ENCODE measurements around the gene CGRRF1.

The CGRRF1 gene

GRCh38 chr14:54509546-54510501 is at the start of gene CGRRF1:
CGRRF1 (plus strand) TSS chr14:54509906; CDS start chr14:54509960, 54 bp downstream.
- peak; percentile 78 for DNase-seq

GRCh38 chr14:54462048-54462447 is 47.7 kb upstream of the CGRRF1 start:
- no peak for DNase-seq

- no peak for DNase-seq
Measured at GRCh38 chr14:54465654-54466053, 44.1 kb upstream of the CGRRF1 start.

- DNase-seq = no peak
Measured at GRCh38 chr14:54467280-54467679, 42.4 kb upstream of the CGRRF1 start.

- no peak for DNase-seq
Measured at GRCh38 chr14:54470701-54471100, 39.0 kb upstream of the CGRRF1 start.

GRCh38 chr14:54471641-54472040 is 38.1 kb upstream of the CGRRF1 start:
- no peak for DNase-seq

- no peak for DNase-seq
Measured at GRCh38 chr14:54472315-54472714, 37.4 kb upstream of the CGRRF1 start.

- DNase-seq = no peak
Measured at GRCh38 chr14:54474232-54474793, 35.4 kb upstream of the CGRRF1 start.

- no peak for DNase-seq
Measured at GRCh38 chr14:54475187-54475899, 34.4 kb upstream of the CGRRF1 start.

GRCh38 chr14:54475911-54476310 is 33.8 kb upstream of the CGRRF1 start:
- DNase-seq = no peak

- no peak for DNase-seq
Measured at GRCh38 chr14:54478636-54479215, 31.0 kb upstream of the CGRRF1 start.

- DNase-seq = no peak
Measured at GRCh38 chr14:54480830-54481562, 28.7 kb upstream of the CGRRF1 start.

GRCh38 chr14:54481695-54482094 is 28.0 kb upstream of the CGRRF1 start:
- DNase-seq = no peak

- DNase-seq = no peak
Measured at GRCh38 chr14:54483073-54483745, 26.5 kb upstream of the CGRRF1 start.

GRCh38 chr14:54483846-54484245 is 25.9 kb upstream of the CGRRF1 start:
- DNase-seq = no peak

- DNase-seq = no peak
Measured at GRCh38 chr14:54486685-54487084, 23.0 kb upstream of the CGRRF1 start.

- DNase-seq = no peak
Measured at GRCh38 chr14:54487771-54488170, 21.9 kb upstream of the CGRRF1 start.

GRCh38 chr14:54488318-54488645 is 21.4 kb upstream of the CGRRF1 start:
- DNase-seq = no peak

GRCh38 chr14:54488646-54489317 is 20.9 kb upstream of the CGRRF1 start, which contains the start of gene GMFB:
GMFB (minus strand) TSS chr14:54488980; CDS start chr14:54488927, 53 bp downstream.
- DNase-seq = no peak

- DNase-seq = no peak
Measured at GRCh38 chr14:54489318-54489683, 20.4 kb upstream of the CGRRF1 start.

- DNase-seq = no peak
Measured at GRCh38 chr14:54489731-54490444, 19.8 kb upstream of the CGRRF1 start.
